ENCODE data around the gene PDGFB.

Gene PDGFB

DNA sequence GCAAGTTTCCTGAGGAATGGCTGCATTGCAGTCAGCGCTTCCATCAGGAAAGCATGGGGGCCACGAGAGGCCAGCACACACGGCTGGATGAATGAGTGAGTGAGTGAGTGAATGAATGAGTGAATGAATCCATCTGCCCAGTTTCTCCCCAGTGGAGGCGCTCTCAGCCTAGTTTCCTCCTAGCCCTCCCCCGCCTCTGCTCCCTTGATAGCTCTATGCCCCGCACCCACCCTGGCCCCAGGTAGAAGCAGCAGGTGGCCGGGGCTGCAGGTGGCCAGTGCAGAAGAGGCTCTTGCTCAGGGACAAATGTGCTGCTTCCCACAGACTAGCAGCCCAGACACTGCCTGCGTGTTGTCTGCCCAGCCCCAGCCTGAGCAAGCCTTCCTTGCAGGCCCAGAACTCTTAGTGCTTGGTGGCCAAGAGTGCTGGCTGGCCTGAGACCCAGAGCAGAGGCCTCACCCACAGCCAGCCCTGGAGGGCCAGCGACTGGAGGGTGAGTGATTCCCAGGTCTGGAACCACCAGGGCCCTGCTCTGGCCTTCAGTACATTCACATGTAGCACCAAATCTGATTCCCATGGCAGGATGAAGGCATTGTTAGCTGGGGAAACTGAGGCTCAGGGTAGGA lies 31.1 kb upstream of the PDGFB start:
- Histone ChIP-seq H3K36me3 (ENCODE audit: insufficient read depth, low read length) (no peaks in the 10 kb centered on the region), H3K4me3 (ENCODE audit: low read length) (no peak overlapping the region), H3K9me3 (ENCODE audit: insufficient read depth, low read depth, low read length) (peaks cover 7% of the 10 kb centered on the region; the same call in 1 of the 2 replicates), H3K27ac (ENCODE audit: low read depth, low read length) (no peak overlapping the region), H3K9ac (ENCODE audit: low read depth, low read length) (no peak overlapping the region), H3K27me3 (ENCODE audit: insufficient read depth, low read length) (no peaks in the 10 kb centered on the region), H3K4me1 (ENCODE audit: insufficient read depth, low read length) (0 out of 2 replicates have a peak, but pooled peaks cover 4% of the 10 kb centered on the region)
- 84% methylated on average over 9 of the region's 9 CpGs for WGBS

DNA sequence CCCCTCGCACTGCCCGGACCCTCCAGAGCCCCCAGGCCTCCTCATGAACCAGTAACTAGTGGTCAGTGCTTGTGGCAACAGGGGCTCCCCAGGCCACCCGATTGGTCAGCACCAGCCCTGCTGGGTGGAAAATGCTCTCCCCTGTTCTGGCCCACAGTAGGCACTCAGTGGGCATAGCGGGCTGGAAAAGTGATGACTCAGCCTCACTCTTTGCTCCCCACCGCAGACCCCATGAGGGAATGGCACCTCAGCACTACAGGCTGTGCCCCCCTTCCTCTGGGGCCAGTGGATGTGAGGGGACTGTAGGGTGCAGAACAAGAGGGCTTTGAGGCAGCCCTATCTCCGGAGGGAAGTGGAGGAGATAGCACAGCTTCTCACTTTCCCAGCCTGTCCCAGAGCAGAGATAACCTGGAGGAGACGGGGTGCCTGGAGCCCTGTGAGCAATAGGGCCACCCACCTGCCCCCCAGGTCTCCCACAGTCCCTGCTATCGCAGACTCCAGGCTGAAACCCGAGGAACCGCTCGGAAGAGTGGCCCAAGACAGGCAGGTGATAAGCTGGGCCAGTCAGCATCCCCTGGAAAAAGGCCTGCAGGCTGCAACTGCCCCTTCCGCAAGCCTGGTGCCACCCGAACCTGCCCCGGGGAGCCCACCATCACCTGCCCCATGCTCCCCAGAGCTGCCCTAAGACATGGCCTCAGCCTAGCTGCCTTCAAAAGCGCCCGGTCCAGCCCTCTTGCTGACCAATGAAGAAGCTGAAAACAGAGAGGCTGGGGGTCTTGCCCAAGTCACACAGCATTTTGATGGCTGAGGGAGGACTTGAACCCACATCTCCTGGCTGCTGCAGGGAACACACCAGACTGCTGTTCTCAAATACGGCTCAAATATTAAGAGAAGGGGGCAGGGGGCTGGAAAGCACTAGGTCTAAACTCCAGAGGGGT lies 29.4 kb upstream of the PDGFB start:
- 0 out of 2 replicates have a peak, but pooled peaks cover under 1% of the 10 kb centered on the region for H3K4me1 ChIP-seq (ENCODE audit: insufficient read depth, low read length)
- 92% methylated on average over 17 of the region's 17 CpGs for WGBS
- no peaks in the 10 kb centered on the region for H3K36me3 ChIP-seq (ENCODE audit: insufficient read depth, low read length)
- H3K4me3 ChIP-seq (ENCODE audit: low read length) = no peak overlapping the region
- no peaks in the 10 kb centered on the region for H3K27me3 ChIP-seq (ENCODE audit: insufficient read depth, low read length)
- peaks cover 7% of the 10 kb centered on the region; the same call in 1 of the 2 replicates for H3K9me3 ChIP-seq (ENCODE audit: insufficient read depth, low read depth, low read length)
- no peak overlapping the region for H3K9ac ChIP-seq (ENCODE audit: low read depth, low read length)
- no peak overlapping the region for H3K27ac ChIP-seq (ENCODE audit: low read depth, low read length)

DNA sequence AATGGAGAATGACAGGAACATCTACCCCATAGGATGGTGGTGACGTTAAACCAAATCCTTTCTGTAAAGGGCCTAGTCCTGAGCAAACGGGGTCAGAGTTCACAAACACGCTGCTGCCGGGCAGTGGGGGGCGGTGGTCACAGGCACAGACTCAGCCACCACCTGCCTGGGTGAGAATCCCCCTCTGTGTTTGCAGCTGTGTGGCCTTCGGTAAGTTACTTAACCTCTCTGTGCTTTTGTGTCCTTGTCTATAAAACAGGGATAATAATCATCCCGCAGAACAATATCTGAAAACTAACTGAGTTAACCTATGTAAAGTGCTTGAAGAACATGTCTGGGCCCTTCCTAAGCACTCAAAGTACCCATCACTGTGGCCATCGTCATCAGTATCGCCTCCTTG lies 26.0 kb upstream of the PDGFB start:
- H3K27ac ChIP-seq (ENCODE audit: low read depth, low read length) = no peak overlapping the region
- no peaks in the 10 kb centered on the region for H3K36me3 ChIP-seq (ENCODE audit: insufficient read depth, low read length)
- H3K9me3 ChIP-seq (ENCODE audit: insufficient read depth, low read depth, low read length) = no peaks in the 10 kb centered on the region
- H3K9ac ChIP-seq (ENCODE audit: low read depth, low read length) = no peak overlapping the region
- H3K4me3 ChIP-seq (ENCODE audit: low read length) = no peak overlapping the region
- WGBS = 93% methylated on average over 9 of the region's 9 CpGs
- no peaks in the 10 kb centered on the region for H3K27me3 ChIP-seq (ENCODE audit: insufficient read depth, low read length)
- H3K4me1 ChIP-seq (ENCODE audit: insufficient read depth, low read length) = no peaks in the 10 kb centered on the region

DNA sequence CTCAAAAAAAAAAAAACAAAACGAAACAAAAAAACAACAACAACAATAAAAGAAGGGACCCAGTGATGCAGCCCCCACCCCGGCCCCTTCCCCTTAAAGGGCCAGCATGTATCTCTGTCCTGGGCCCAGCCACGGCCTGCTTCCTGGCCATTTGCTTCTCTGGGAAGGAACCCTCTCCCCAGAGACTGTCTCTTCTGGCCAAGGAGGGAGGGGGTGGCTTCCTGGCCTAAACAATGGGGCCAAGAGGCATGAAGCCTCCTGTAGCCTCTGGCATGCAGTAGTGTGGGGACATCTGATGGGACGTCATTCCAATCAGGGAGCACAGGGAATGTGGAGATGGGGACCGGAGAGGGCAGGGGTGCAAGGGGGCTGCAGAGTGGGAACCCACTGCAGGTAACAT lies 25.5 kb upstream of the PDGFB start:
- H3K4me3 ChIP-seq (ENCODE audit: low read length) = no peak overlapping the region
- no peaks in the 10 kb centered on the region for H3K9me3 ChIP-seq (ENCODE audit: insufficient read depth, low read depth, low read length)
- H3K9ac ChIP-seq (ENCODE audit: low read depth, low read length) = no peak overlapping the region
- H3K4me1 ChIP-seq (ENCODE audit: insufficient read depth, low read length) = no peaks in the 10 kb centered on the region
- H3K27ac ChIP-seq (ENCODE audit: low read depth, low read length) = no peak overlapping the region
- H3K36me3 ChIP-seq (ENCODE audit: insufficient read depth, low read length) = no peaks in the 10 kb centered on the region
- WGBS = 79% methylated on average over 5 of the region's 5 CpGs
- no peaks in the 10 kb centered on the region for H3K27me3 ChIP-seq (ENCODE audit: insufficient read depth, low read length)

DNA sequence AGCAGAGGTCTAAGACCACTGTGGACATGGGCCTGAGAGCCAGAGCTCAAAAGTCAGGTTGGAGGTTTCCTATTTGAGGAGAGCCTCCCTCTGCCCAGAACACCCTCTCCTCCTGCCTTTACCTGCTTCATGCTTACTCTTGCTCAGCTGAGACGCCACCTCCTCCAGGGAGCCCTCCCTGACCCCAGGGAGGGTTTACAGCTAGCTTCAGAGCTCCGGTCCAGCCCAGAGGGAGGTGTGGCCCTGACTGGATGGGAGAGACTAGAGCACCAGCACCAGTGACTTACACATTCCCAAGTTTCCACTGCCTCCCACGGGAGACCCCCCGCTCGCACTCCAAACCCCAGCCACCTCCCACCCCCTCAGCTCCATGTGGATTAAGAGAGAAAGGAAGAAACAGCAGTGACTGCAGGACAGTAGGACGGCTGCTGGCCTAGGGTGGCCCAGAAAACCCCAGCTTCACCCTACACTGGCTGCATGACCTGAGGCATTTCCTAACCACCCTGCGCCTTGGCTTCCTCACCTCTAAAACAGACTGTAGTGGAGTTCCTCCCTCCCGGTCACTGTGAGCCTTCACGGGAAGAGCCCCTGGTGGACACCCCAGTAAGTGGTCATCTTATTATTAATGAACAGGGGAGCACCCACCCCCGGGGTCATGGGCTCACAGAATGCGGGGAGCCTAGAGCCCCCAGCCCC lies 24.5 kb upstream of the PDGFB start:
- Histone ChIP-seq H3K27ac (ENCODE audit: low read depth, low read length) (no peak overlapping the region), H3K36me3 (ENCODE audit: insufficient read depth, low read length) (no peaks in the 10 kb centered on the region), H3K4me1 (ENCODE audit: insufficient read depth, low read length) (no peaks in the 10 kb centered on the region), H3K4me3 (ENCODE audit: low read length) (no peak overlapping the region), H3K9ac (ENCODE audit: low read depth, low read length) (no peak overlapping the region), H3K27me3 (ENCODE audit: insufficient read depth, low read length) (no peaks in the 10 kb centered on the region), H3K9me3 (ENCODE audit: insufficient read depth, low read depth, low read length) (no peaks in the 10 kb centered on the region)
- WGBS = 83% methylated on average over 11 of the region's 11 CpGs

DNA sequence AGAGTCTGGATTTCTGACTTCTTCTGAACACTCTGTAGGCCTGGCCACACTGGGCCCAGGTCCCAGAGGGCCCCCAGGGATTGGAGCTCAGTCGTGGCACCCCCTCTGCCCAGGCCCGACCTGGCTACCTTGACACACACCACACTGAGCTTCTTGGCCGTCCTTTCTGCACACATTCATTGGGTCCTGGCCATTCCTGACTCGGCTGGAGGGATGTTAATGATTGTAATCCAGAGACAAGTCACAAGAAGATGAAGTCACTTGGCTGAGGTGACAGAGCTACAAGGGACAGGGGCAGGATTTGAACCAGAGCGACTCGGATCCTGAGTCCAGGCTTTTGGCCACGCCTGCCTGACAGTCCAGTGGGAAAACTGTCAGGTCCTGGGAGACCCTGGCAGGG lies 23.9 kb upstream of the PDGFB start:
- 84% methylated on average over 7 of the region's 7 CpGs for whole genome bisulfite sequencing
- no peaks in the 10 kb centered on the region for H3K4me1 ChIP-seq (ENCODE audit: insufficient read depth, low read length)
- no peaks in the 10 kb centered on the region for H3K9me3 ChIP-seq (ENCODE audit: insufficient read depth, low read depth, low read length)
- H3K36me3 ChIP-seq (ENCODE audit: insufficient read depth, low read length) = no peaks in the 10 kb centered on the region
- no peak overlapping the region for H3K9ac ChIP-seq (ENCODE audit: low read depth, low read length)
- H3K27ac ChIP-seq (ENCODE audit: low read depth, low read length) = no peak overlapping the region
- H3K27me3 ChIP-seq (ENCODE audit: insufficient read depth, low read length) = no peaks in the 10 kb centered on the region
- H3K4me3 ChIP-seq (ENCODE audit: low read length) = no peak overlapping the region

DNA sequence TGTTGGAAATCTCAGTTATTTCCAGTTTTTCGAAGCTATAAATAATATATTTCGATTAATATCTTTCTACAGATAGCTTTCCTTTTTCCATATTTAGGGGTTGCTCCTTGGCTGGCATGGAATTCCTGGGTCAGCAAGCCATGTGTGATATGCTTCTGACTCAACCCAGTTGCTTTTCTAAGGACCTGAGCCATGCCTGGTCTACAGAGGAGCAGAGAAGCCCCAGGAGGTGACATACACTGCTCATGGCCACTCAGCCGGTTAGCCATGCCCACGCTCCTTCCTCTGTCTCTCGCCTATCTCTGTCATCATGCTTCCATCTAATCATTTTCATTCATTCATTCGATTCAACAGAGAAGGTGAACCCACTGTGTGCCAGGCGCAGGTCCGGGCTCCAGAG lies 23.2 kb upstream of the PDGFB start:
- Histone ChIP-seq H3K27ac (ENCODE audit: low read depth, low read length) (no peak overlapping the region), H3K27me3 (ENCODE audit: insufficient read depth, low read length) (no peaks in the 10 kb centered on the region)

DNA sequence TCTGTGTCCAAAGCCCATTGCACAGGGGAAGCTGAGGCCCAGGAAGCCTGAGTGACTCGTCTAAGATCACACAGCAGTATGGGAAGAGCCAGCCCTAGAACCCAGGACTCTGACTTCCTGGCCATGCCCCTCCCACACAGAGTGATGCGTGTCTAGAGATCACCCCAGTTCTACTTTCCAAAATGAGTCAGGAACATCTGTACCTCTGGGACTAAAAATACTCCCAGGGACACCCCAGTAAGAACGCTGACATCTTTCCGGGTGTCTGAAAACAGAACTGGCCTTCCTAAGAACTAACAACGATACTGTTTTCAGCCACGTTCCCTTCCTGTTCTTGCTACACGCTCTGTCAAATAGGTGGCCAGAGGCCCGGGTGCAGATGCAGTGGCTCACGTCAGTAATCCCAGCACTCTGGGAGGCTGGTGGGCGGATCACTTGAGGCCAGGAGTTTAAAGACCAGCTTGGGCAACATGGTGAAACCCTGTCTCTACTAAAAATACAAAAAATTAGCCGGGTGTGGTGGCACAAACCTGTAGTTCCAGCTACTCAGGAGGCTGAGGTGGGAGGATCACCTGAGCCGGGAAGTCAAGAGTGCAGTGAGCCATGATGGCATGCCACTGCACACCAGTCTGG lies 21.7 kb upstream of the PDGFB start:
- Histone ChIP-seq H3K27me3 (ENCODE audit: insufficient read depth, low read length) (no peaks in the 10 kb centered on the region), H3K9ac (ENCODE audit: low read depth, low read length) (no peak overlapping the region), H3K4me1 (ENCODE audit: insufficient read depth, low read length) (no peaks in the 10 kb centered on the region), H3K4me3 (ENCODE audit: low read length) (no peak overlapping the region), H3K9me3 (ENCODE audit: insufficient read depth, low read depth, low read length) (no peaks in the 10 kb centered on the region), H3K36me3 (ENCODE audit: insufficient read depth, low read length) (no peaks in the 10 kb centered on the region), H3K27ac (ENCODE audit: low read depth, low read length) (no peak overlapping the region)
- WGBS = 82% methylated on average over 12 of the region's 12 CpGs

More for the DNA sequence above, 23.2 kb upstream of the PDGFB start:
- no peaks in the 10 kb centered on the region for H3K36me3 ChIP-seq (ENCODE audit: insufficient read depth, low read length)
- no peak overlapping the region for H3K9ac ChIP-seq (ENCODE audit: low read depth, low read length)
- H3K4me1 ChIP-seq (ENCODE audit: insufficient read depth, low read length) = no peaks in the 10 kb centered on the region
- no peaks in the 10 kb centered on the region for H3K9me3 ChIP-seq (ENCODE audit: insufficient read depth, low read depth, low read length)
- H3K4me3 ChIP-seq (ENCODE audit: low read length) = no peak overlapping the region
- WGBS = 93% methylated on average over 8 of the region's 8 CpGs

DNA sequence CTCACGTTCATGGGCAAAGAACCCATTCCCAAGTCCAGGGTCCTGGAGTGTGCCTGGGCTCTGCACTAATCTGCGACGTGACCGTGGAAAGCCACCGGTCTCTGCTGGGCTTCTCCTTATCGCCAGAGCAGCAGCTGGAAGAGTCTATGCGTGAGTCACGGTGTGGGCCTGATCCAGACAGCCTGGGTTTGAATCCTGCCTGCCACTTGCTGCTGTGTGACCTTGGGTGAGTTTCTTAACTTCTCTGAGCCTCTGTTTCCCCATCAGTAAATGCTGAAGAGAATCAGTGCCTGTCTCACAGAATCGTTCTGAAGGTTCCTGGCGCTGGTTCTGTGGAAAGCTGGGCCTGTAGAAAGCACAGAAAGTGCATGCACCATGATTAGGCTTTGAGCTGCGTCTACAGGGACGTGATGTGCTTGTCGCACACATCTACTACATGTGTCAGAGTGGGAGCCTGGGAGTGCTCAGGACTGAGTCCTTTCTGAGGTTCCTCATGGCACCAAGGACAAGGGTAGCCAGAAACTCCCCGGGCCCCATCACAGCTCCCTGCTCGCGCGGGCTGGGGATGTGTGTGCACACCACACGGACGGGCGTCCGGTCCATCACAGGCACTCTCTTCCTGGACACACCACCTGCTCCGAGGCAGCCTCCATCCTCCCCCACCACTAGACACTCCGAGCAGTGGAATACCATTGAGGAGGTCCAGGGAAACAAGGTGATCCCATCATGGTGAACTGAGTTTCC lies 20.5 kb upstream of the PDGFB start:
- no peaks in the 10 kb centered on the region for H3K36me3 ChIP-seq (ENCODE audit: insufficient read depth, low read length)
- H3K4me1 ChIP-seq (ENCODE audit: insufficient read depth, low read length) = no peaks in the 10 kb centered on the region
- no peak overlapping the region for H3K9ac ChIP-seq (ENCODE audit: low read depth, low read length)
- H3K27ac ChIP-seq (ENCODE audit: low read depth, low read length) = no peak overlapping the region
- no peaks in the 10 kb centered on the region for H3K27me3 ChIP-seq (ENCODE audit: insufficient read depth, low read length)
- WGBS = 93% methylated on average over 23 of the region's 23 CpGs
- no peak overlapping the region for H3K4me3 ChIP-seq (ENCODE audit: low read length)
- H3K9me3 ChIP-seq (ENCODE audit: insufficient read depth, low read depth, low read length) = no peaks in the 10 kb centered on the region

DNA sequence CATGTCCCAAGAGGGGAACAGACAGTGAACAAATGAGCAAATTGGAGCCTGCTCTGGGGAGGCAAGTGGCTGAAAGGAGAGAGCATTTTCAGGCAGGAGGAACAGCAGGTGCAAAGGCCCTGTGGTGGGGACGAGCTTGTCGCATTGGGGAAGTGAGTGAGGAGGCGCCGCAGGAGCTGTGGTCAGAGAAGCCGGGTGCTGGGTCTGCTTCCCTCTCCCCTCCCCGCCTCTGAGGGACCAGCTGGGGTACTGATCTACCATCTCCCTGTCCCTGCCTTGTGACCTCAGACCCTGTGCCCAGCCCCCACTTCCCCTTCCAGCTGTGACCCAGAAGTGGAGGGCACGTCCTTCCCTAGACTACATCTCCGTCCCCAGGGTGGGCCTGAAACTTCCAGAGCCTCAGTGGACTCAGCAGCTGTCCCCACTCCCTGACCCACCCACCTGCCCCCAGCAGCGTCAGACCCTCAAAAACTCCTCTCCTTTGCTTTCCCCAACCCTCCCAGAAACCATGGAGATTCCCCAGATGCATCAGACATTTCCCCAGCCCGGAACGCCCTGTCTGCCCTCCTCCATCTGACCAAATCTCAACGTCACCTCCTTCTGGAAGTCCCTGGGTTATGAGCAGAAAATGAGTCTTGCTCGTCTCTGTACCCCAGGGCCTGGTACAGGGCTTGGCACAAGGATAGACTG lies 19.7 kb upstream of the PDGFB start:
- Histone ChIP-seq H3K4me3 (ENCODE audit: low read length) (no peak overlapping the region), H3K9me3 (ENCODE audit: insufficient read depth, low read depth, low read length) (no peaks in the 10 kb centered on the region), H3K27ac (ENCODE audit: low read depth, low read length) (no peak overlapping the region), H3K9ac (ENCODE audit: low read depth, low read length) (no peak overlapping the region), H3K36me3 (ENCODE audit: insufficient read depth, low read length) (no peaks in the 10 kb centered on the region), H3K4me1 (ENCODE audit: insufficient read depth, low read length) (no peaks in the 10 kb centered on the region), H3K27me3 (ENCODE audit: insufficient read depth, low read length) (no peaks in the 10 kb centered on the region)
- 88% methylated on average over 13 of the region's 13 CpGs for WGBS

All from HUES64 (cell line).